Purkinje cell (primary cell): ENCODE data around the gene CPEB4. TPM values are rescaled to one million over a fixed set of nuclear protein-coding genes. Genes with fewer than 3 reads are reported as not detected.

Source experiments
- polyA plus RNA-seq: library from polyadenylated mRNA; unstranded; fragments of >200 nt; fragmentation: Nextera tagmentation; gene quantifications from 2 replicates; pipeline ENCODE4 v1.2.1, GENCODE V29; 2014

Gene CPEB4
- 74.1 and 75.4 TPM in 2 replicates for polyA plus RNA-seq

DNA sequence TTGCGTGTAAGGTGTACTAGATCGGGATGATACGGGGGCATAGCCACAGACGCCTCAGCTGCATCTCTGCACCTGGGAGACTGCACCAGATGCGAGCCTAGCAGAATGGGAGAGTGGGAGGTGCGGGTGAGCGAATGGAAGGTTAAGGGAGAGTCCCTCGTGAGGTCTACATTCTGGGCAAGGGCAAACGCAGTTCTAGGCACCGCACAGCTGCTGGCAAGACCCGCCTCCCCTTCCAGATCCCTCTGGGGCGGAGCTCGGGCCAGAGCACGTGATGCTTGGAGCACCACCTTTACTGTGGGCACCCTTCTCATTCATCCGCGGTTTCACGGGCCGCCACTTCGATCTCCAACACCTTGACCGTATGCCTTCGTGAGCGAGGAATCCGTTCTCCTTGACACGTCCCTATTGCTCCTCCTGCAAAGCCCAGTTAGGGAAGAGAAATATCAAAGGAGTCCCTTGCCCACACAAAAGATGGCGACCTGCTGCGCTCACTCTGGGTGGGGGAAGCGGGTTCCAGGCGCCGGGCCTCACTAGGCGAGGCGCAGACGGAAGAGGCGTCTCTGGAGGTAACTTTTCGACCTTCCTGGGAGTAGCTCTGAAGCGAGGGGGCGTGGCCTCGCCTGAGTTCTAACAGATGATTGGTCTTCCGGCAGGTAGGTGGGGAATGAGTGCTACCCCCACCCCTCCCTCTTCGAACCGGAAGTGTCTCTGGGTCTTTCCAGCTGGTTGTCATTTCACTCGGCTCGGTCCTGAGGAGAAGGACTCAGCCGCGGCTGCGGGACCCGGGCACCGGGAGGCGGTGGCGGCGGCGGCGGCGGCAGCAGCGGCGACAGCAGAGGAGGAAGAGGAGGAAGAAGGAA lies at the start of gene CPEB4:
CPEB4 (plus strand) TSS at position 740 of the 863 bp plus-strand sequence. CDS start 1,385 bp downstream, outside the sequence.

GRCh38 chr5:173988554-173989431 lies 100.6 kb downstream of the CPEB4 start, which contains the start of gene C5orf47:
TSS of gene C5orf47 (plus strand) at chr5:173989170. CDS start at chr5:173989264, 94 bp downstream.

Other genes starting within 250 kb of the CPEB4 start
- 0.31 TPM in 1 of 2 replicates, not detected in the other for gene C5orf47, start 100.8 kb downstream of the CPEB4 start, polyA plus RNA-seq
- gene NSG2, start 157.4 kb downstream of the CPEB4 start, polyA plus RNA-seq = 376 and 507 TPM in 2 replicates